Stimulated activated CD8-positive, alpha-beta memory T cell treated with anti-CD3 and anti-CD28 coated beads, Interleukin-15, amount 100 ng/mL, for 48 hours (primary cell): ENCODE data around the gene SSC5D.
"Not testable (repeated sequence)": the region's sequence is repeated elsewhere in the genome, so short reads cannot be mapped to it uniquely, and the experiment has no call there.

Experiments
- DNase-seq, 2 donors: peaks; one replicate each; pipeline ENCODE4 v3.0.0-alpha.2; 2020; ENCODE audit warnings: low read depth in 2 of 2

The SSC5D gene

GRCh38 chr19:55487924-55488687 lies at the start of gene SSC5D:
Gene SSC5D (plus strand): TSS chr19:55488436. CDS start chr19:55488590, 154 bp downstream.
- DNase-seq, result no peak

- DNase-seq, result no peak
Observed at GRCh38 chr19:55439052-55439451, 49.2 kb upstream of the SSC5D start.

GRCh38 chr19:55440411-55441105 lies 47.7 kb upstream of the SSC5D start:
- no peak for DNase-seq

GRCh38 chr19:55441319-55441691 lies 46.9 kb upstream of the SSC5D start:
- DNase-seq, result no peak

- DNase-seq, result no peak
Observed at GRCh38 chr19:55441692-55442321, 46.4 kb upstream of the SSC5D start.

- no peak for DNase-seq
Observed at GRCh38 chr19:55442372-55442961, 45.8 kb upstream of the SSC5D start.

- no peak for DNase-seq
Observed at GRCh38 chr19:55443045-55443823, 45.0 kb upstream of the SSC5D start, which contains the start of gene SHISA7. Gene SHISA7 (minus strand): TSS chr19:55443300. CDS start chr19:55442863, 437 bp downstream.

GRCh38 chr19:55443824-55444480 lies 44.3 kb upstream of the SSC5D start:
- no peak for DNase-seq

GRCh38 chr19:55444646-55445045 lies 43.6 kb upstream of the SSC5D start:
- no peak for DNase-seq

GRCh38 chr19:55446060-55446459 lies 42.2 kb upstream of the SSC5D start:
- DNase-seq, result no peak

- DNase-seq, result no peak
Observed at GRCh38 chr19:55447421-55448174, 40.6 kb upstream of the SSC5D start.

- DNase-seq, result not testable (repeated sequence)
Observed at GRCh38 chr19:55448175-55448490, 40.1 kb upstream of the SSC5D start.

- no peak for DNase-seq
Observed at GRCh38 chr19:55449469-55449868, 38.8 kb upstream of the SSC5D start.

- no peak for DNase-seq
Observed at GRCh38 chr19:55451163-55451964, 36.9 kb upstream of the SSC5D start.

GRCh38 chr19:55451965-55452748 lies 36.1 kb upstream of the SSC5D start:
- DNase-seq, result no peak

GRCh38 chr19:55452749-55453346 lies 35.4 kb upstream of the SSC5D start:
- peak in 1 of 2 donors; percentile 30 for DNase-seq

GRCh38 chr19:55453511-55454260 lies 34.5 kb upstream of the SSC5D start:
- DNase-seq, result no peak
